ENCODE measurements around the gene KCNT2.

DNA sequence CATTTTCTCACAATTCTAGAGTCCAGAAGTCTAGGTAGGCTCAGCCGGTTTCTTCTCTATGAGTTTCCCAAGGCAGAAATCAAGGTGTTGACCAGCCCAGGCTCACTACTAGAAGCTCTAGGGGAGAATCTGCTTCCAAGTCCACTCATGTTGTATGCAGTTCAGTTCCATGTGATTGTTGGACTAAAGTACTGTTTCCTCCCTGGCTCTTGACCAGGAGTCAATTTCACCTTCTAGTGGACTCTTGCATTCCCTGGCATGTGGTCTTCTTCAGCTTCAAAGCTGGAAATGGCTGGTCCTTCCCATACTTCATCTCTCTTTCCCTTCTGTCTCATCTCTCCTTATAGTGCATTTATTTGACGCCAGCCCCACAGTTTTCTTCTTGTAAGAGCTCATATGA lies 153.4 kb downstream of the KCNT2 start:
- TF ChIP-seq CTCF (IDR thresholded peaks at IDR 0.05; ENCODE audit: low read depth, low read length) (no peak), EZH2phosphoT487 (IDR thresholded peaks at IDR 0.05; ENCODE audit: low read depth) (no peak)

Measured in OCI-LY3 (cell line).